Panc1 (cell line): ENCODE results near the gene CHST8.

Experiments used
- SIN3A ChIP-seq: IDR thresholded peaks from 2 replicates; pipeline ENCODE4 v1.6.1; 2012; ENCODE audit warnings: low read depth, mild to moderate bottlenecking, low read length, moderate library complexity, borderline replicate concordance; ENCODE audit not compliant: insufficient read depth
- TF ChIP-seq, protein P1 (sequence below): fragments of 450-650 bp; IDR thresholded peaks from 2 replicates; pipeline ENCODE4 v1.5.1; 2017; ENCODE audit warnings: mild to moderate bottlenecking

DNA sequence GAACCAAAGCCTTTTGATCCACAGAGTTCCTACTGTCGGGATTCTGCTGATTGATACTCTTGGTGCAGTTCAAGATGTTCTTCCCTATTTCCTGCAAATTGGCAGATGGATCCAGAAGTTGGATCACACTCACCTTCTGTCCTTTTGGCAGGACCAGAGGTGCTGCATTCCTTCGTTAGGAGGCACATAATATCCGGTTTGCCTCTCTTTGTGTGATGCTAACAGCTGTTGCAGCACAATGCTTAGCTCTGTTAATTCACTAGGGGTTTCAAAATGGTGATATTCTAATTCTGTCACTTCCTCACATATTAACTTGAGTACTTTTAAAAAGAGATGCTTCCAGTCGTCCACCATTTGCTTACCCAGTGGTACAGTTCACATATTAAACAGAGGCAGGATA lies 15.2 kb upstream of the CHST8 start:
- TF ChIP-seq, protein P1, sequence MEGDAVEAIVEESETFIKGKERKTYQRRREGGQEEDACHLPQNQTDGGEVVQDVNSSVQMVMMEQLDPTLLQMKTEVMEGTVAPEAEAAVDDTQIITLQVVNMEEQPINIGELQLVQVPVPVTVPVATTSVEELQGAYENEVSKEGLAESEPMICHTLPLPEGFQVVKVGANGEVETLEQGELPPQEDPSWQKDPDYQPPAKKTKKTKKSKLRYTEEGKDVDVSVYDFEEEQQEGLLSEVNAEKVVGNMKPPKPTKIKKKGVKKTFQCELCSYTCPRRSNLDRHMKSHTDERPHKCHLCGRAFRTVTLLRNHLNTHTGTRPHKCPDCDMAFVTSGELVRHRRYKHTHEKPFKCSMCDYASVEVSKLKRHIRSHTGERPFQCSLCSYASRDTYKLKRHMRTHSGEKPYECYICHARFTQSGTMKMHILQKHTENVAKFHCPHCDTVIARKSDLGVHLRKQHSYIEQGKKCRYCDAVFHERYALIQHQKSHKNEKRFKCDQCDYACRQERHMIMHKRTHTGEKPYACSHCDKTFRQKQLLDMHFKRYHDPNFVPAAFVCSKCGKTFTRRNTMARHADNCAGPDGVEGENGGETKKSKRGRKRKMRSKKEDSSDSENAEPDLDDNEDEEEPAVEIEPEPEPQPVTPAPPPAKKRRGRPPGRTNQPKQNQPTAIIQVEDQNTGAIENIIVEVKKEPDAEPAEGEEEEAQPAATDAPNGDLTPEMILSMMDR = no peak
- TF ChIP-seq SIN3A = no peak
